Measurements from ENCODE around the gene UQCRFS1. TPM values are rescaled to one million over a fixed set of nuclear protein-coding genes. Genes with fewer than 3 reads are reported as not detected.

The UQCRFS1 gene
- total RNA-seq, 4 donors from 2014 or later, result 22.4 to 46.6 (median 27.6) TPM

- no peak for TF ChIP-seq CTCF (IDR thresholded peaks at IDR 0.05; ENCODE audit: low read depth)
Measured at GRCh38 chr19:29191005-29191404, 21.9 kb downstream of the UQCRFS1 start.

GRCh38 chr19:29189033-29189360, 24.0 kb downstream of the UQCRFS1 start:
- TF ChIP-seq CTCF (IDR thresholded peaks at IDR 0.05; ENCODE audit: low read depth), result no peak

- no peak for TF ChIP-seq CTCF (IDR thresholded peaks at IDR 0.05; ENCODE audit: low read depth)
Measured at GRCh38 chr19:29188289-29189032, 24.5 kb downstream of the UQCRFS1 start.

GRCh38 chr19:29187676-29188075, 25.3 kb downstream of the UQCRFS1 start:
- TF ChIP-seq CTCF (IDR thresholded peaks at IDR 0.05; ENCODE audit: low read depth), result no peak

- TF ChIP-seq CTCF (IDR thresholded peaks at IDR 0.05; ENCODE audit: low read depth), result no peak
Measured at GRCh38 chr19:29185427-29185826, 27.5 kb downstream of the UQCRFS1 start.

GRCh38 chr19:29176981-29177754, 35.8 kb downstream of the UQCRFS1 start:
- TF ChIP-seq CTCF (IDR thresholded peaks at IDR 0.05; ENCODE audit: low read depth), result no peak

GRCh38 chr19:29173896-29174295, 39.1 kb downstream of the UQCRFS1 start:
- no peak for TF ChIP-seq CTCF (IDR thresholded peaks at IDR 0.05; ENCODE audit: low read depth)

Data from subcutaneous adipose tissue (tissue), 4 donors.